GM18498 (cell line): ENCODE data around the gene SIX4.

Experiments
- ATAC-seq: cut with Tn5 transposase; IDR thresholded peaks from one replicate; pipeline ENCODE4 v1.9.1; 2021; ENCODE audit warnings: mild to moderate bottlenecking, moderate library complexity; ENCODE audit not compliant: unreplicated experiment

SIX4 gene

DNA sequence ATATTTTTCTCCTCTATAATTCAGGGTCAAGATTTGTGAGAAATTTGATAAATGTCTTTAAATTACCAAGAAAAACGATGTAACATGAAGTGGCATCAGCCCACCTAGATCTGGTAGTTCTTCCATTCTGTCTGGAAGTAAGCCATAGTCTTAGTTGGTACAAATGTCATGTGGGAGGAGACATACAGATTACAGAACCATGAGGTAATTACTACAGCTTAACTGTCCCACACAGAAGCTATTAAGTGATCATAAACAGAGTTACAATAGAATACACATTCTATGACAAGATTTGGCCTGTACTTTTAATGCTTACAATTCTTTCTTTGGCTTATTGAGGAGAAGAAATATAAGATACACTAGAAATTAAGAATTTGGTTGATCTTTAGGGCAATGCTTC is 61.2 kb downstream of the SIX4 start:
- ATAC-seq: no peak

DNA sequence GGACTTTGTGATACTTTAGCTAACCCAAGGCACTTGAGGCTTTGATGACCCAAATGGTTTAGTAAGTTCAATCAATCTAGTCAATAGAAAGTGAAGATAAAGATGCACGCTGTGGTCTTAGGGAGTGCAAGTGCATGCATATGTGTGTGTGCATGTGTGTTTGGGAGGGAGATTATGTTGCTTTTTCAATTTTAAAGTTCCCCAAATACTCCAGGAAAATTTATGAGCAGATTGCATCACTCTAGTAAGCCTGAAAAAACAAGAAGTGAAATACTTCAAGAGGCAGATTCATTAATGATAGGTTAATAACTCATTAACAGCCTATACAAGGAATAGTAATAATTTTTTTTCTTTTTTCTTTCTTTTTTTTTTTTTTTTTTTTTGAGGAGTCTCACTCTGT is 62.4 kb downstream of the SIX4 start:
- ATAC-seq: no peak
